Stimulated activated CD4-positive, alpha-beta T cell treated with anti-CD3 and anti-CD28 coated beads, Interleukin-4, amount 100 ng/mL, for 4 hours (primary cell): ENCODE measurements around the gene ERBB4.

Experiments
- DNase-seq, 2 experiments: peaks; one replicate each; pipeline ENCODE4 v3.0.0-alpha.2; 2020

The ERBB4 gene

DNA sequence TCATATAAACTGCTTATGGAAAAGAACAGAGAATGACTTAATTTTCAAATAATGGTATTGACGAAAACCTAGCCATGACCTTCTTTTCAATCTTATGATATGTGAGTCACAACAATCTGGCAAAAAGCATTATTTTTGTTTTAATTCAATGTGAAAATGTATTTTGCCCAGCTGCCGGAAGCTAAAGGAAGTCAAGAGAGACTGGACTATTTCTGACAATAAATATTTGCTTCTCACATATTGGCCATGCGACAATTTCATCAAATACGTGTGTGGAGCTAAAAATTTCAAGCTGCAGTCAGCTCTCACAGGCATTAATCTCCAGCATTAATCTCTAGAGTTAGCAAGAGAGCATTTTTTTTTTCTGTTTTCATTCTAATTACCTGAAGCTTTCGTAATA lies 1101.2 kb downstream of the ERBB4 start:
- no peak for DNase-seq

DNA sequence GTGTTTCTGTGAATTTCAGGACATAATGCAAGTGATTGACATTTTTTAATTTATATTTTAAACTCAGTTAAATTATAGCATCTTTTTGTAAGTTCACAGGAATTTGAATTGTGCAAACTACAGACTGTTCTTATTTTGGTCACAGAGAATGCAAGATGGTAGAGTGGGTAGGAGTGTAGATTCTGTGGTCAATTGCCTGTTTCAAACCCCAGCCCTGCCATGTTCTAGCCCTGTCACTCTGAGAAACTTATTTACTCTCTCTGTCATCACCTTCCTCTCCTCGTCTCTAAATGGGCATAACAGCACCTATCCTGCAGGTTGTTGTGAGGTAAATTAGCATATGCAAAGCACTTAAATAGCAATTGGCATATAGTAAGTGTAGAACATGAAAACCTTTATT lies 1102.4 kb downstream of the ERBB4 start:
- no peak for DNase-seq

DNA sequence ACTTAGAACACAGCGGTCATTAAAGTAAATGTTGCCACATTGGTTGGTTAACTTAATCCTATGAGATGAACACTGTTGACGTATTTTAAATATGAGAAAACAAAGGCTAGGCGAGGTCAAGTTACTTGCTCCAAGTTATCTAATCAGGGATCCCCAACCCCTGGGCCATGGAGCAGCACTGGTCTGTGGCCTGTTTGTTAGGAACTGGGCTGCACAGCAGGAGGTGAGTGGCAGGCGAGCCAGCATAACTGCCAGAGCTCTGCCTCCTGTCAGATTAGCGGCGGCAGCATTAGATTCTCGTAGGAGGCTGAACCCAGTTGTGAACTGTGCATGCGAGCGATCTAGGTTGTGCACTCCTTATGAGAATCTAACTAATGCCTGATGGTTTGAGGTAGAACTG lies 1103.3 kb downstream of the ERBB4 start:
- no peak for DNase-seq

DNA sequence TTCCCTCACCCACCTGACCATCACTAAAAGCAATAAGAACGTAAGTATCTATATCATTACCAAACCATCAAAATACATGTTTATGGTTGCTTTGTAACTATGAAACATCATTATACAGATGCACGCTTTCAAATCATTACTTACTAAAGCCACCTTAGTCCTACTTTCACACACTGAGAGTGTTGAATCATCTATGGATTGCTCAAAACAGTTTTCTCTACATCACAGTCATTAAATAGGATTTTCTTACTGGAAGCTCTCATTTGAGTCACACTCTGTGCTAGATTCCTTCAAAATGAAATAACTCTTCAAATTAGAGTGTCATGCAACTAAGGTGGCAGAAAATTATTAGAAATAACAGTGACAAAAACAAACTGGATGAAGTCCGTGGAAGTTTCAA lies 1103.8 kb downstream of the ERBB4 start:
- no peak for DNase-seq

DNA sequence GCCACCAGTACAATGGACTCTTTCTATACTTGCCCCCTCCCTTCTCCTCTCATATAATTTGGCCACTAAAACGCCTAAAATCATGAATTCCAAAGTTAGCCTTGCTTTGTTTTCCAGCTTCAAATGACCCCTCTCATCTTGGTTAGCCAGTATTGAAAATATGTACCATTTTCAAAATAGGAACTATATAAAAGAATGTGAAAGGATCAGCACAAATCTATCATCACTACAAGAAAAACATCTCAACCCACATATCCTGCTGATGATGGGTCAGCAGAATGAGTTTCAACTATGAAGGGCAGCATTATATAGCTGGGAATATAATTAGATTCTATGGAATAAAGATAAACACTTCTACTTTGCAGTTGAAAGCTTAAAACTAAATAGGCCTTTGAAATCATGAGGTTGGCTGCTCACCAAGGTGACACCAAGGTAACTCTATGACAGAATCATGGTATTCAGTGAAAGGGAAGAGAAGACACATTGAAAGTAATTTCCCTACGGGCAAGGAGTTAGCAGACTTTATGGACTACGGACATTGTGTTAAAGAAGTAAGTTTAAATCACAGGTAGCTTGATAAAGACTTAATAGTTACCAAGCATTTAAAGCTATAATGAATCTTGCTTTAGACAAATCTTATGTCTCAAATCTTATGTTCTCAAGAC lies 1109.2 kb downstream of the ERBB4 start:
- no peak for DNase-seq

DNA sequence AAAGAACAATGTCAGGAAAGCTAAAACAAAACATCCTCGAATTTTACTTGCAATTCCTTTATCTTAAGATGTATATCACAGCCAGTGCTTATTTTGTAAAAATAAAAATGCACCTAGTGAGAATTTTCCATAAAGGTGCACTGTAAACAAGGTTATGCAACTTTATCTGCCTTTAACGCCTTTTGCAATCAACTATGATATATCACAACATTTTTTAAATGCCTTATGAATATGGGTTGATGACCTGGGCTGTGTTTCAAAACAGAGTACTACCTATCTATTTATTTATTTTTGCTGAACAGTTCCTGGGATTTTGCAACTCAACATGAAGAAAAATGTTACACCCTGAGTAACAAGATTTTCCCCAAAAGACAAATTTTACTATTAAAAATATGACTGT lies 1112.4 kb downstream of the ERBB4 start:
- DNase-seq: no peak

DNA sequence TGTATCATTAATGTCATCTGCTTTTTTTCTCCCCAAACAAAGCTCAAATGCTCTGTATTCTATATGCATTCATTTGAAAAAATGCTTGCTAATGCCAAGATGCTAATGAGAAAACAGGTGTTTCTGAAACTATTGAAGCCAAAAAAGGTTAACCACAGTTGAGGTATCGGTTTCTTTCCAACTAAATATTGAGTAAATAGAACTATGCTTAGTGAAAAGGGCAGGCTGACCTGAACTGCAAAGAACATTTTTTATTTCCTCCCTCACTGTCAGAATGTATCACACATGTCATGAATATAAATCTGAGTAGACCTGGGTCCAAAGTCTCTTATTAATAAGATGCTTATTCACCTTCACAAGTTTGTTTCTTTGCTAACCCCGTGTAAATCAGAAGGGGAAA lies 1115.6 kb downstream of the ERBB4 start:
- no peak for DNase-seq

DNA sequence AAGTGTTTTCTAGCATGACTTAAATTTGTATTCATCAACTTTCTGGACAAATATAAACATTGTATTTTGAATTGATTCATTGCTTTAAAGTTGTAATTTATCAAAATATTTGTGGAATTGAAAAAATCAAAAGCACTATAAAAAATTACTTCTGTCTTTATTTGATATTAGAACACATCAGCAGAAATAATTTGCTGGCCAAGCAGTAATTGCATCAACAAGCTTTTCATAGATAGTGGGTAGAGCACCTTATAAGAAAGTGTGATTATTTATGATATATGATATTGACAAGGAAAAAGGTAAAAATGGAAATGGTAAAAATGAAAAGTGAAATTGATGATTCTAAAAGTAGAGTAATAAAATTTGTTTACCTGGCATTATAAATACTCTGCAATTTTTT lies 1121.1 kb downstream of the ERBB4 start:
- no peak for DNase-seq

DNA sequence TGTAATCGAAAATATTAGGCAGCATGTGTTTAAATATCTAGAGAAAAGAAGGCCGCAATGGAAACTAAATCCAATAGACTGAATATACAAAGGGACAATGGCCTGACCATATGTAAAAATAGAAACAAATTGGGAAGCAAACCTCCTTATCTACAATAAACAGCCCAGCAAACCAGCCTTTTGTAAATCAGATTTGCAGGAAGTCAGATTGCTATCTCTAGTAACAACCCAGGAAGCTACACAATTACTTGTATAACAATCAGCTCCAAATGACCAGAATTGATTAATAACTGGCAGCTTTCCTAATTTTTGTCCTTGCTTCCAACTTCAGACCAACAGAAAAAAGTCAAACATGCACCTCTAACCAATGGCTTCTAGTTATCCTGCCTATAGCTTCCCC lies 1122.2 kb downstream of the ERBB4 start:
- no peak for DNase-seq

DNA sequence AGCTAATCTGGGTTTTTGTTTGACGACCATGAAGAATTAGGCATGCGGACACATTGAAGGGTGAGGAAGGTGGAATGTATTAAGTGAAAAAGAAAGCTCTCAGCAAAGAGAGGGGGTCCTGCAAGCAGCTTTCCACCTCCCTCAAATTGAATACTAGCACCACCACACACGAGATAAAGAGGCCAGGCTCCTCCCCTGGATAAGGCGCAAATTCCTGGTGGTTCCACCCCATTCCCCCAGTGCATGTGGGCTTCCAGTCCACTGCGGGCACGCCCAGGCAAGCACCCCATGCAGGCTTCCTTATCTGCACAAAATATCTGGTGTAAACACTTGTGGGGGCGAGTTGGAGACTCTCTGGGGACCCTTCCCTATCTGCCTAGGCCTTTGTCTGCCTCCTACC lies 1124.9 kb downstream of the ERBB4 start:
- DNase-seq: no peak

DNA sequence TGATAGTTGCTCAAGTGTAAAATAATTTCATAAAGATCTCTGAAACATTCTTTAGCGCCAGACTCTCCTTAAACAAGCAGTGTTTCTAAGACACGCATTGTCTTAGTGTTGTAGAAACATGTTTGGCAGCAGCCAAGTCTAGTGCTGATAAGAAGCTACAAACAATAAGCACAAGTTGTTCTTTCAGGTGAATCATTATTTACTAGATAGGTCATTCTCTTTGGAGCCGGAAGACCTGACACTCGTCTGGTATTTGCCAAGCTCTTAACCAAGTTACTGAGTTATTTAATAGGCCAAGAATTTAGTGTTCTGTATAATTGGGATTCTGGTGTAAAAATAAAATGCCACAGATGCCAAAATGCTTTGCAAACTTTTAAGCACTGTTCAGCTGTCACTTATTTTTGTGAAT lies 1130.1 kb downstream of the ERBB4 start:
- no peak for DNase-seq

DNA sequence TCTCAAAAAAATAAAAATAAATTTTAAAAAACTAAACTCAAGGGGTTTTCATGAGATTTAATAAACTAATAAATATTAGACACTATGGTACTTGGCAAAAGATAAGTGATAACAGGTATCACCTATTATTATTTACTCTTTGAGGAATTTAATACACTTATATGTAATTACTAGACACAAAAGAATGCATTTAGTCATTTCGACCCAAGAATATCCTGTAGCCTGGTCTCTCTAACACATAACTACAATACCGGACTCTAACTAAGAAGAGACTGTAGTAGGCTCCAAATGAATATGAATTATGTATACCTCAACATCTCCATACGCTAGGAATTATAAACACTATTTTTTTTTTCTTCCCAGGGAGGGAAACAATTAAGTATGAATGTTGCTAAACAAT lies 1131.5 kb downstream of the ERBB4 start:
- DNase-seq: no peak

DNA sequence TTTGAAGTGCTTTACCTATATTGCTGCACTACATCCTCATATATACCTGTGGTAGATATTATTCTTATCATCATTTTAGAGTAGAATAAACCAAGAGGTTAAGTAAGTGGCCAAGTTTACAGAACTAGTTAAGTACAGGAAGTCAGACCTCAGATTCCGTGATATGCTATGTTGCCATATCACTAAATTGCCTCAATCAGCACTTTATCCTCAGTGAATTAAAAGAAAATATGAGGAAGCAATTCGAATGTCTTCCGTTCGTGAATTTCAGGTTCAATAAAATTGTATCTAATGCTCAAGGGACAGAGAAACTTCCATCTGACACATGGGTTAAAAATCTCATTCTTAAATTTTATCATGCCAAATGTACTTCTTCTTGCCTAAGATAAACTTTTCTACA lies 1133.6 kb downstream of the ERBB4 start:
- no peak for DNase-seq

DNA sequence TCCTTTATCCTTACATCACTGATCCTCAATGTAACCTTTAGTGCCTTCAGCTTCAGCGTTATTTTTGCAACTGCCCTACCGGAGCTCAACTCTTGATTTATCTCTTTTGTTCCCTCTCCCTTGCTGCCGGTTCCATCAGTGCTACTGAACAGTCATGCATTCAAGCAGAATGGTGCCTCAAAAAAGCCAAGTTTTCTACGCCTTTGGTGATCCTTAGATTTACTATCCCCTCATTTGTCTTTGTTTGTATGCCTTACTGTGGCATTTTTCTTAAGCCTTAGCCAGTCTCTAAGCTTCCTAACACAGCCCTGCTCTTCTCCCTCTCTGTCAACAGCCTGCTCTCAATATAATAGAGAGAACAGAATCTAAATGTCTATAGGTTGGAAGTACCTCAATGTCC lies 1134.5 kb downstream of the ERBB4 start:
- no peak for DNase-seq

DNA sequence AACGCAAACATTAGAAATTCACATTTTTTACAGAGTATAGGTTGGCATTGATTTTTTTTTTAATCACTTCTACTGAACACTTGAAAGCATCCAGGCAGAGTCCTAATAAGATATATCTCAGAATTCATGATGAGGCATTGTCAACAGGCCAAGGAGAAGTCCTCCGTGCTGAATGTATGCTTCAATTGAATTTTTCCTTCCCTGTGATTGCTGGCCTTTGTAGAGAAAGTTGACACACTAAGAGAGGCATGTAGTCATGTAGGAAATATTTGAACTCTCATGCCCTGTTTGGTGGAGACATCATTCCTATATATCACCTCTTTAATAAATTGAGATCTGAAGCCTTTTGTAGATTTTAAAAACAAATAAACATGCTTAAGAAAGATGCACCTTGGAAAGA lies 1137.3 kb downstream of the ERBB4 start:
- DNase-seq: no peak

DNA sequence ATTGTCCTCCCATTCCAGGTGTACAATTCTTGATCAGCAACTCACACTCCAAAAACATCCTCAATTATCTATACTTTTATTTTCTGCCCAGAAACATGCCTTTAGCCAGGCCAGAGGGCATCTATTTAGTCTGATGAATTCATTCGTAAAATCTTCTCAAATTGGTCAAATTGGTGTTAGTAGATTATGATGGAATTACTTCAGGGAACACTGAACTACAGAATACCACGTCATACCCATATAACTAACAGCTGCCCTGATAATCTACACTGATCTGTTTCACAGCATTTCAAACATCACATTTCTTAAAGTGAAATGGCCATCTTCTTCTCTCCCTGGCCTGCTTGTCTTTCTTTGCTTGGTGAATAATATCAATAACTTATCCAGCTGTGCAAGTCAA lies 1140.8 kb downstream of the ERBB4 start:
- DNase-seq: no peak

DNA sequence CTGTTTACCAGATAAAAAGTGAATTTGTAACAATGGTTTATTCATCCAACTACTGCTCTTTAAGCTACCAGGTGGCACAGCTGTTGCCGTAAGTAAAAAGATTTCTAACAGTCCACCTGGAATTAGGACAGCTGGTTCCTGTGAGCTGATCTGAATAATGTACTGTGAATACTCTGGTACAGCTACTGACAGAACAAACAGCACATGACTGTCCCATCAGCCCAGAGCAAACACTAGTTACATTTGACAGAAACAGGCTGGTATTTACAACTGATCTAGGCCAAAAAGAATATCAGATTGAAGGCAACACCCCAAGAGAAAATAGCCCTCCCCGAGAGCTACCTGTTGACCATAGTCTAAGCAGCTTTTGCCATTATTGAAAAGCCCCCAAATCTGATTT lies 1141.8 kb downstream of the ERBB4 start:
- no peak for DNase-seq

DNA sequence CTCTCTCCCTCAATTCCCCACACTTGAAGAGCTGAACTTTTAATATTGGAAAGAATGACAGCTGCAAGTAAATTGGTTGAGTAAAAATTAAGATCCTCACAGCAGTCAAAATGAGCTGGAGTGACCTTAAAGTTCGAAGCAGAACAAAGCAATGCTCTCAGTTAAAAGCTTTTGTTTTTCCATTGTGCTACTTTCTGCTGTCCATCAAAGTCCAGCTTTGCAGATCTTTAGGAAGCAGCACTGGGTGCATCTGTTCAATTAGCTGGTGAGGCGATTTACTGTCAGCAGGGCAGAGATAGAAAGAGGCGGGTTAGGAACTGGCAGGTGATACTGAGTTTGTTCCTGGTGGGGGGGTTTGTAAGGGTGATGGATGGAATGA lies 1147.4 kb downstream of the ERBB4 start:
- DNase-seq: no peak

DNA sequence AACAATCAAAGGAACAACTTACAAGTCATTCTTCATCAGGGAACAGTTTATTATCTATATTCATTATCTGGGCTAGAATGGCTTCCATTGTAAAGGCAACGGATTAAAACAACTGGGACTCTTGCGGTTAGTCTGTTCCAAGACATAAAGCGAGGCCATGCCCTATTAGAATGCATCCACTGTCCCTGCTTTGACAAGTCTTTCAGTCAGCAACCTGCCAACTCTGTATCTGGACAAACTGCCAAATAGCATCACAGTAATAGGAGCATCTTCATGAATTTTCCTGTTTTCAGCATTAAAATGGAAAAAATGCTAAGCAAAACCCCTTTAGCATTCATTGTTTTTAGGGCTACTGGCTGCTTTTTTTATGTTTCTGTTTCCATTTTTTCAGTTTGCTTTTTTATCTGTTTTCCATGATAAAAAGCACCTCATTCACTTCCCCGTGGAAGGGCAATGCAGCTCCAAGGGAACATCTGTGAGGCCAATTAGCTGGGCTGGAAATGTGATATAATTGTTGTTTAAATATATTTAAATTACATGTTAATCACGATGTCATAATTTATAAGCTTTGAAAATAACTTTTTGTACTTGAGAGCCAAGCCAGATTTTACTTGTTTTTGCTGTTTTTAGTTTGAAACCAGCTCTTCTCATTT lies 1147.9 kb downstream of the ERBB4 start:
- DNase-seq: no peak

DNA sequence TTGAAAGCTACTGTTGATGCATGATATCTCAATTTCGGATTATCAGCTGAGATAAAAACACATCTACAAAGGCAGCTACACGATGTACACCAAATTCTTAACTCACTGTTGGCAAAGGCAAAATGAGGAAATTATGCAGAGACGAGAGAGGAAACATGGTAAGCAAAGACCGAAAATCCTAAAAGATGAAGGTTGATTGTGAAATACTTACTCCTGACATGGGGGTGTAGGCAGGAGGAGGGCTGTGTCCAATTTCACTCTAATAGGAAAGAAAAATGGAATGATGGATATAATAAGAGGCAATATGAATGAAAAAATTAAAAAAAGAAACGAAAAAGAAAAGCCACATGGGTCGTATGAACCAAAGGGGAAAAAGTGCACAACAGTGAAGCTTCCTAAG lies 1150.9 kb downstream of the ERBB4 start:
- DNase-seq: no peak

DNA sequence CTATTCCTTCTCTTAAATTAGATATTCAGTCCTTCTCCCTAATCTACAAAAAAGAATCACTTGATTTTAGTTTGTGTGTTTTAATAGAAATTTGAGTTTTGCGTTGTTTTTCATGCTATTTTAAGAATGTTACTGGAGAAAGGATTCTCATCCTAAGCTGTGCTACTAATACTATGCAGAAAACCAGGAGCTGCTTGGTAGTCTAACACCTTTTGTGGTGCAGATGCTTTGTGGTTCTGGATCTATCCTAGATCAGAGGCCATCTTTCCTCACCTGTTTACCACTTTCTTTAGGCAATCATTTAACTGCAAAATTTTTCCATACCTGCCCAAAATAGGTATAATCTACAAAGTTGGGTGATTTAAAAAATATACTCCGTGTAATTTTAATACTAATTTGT lies 1158.6 kb downstream of the ERBB4 start:
- DNase-seq: no peak

DNA sequence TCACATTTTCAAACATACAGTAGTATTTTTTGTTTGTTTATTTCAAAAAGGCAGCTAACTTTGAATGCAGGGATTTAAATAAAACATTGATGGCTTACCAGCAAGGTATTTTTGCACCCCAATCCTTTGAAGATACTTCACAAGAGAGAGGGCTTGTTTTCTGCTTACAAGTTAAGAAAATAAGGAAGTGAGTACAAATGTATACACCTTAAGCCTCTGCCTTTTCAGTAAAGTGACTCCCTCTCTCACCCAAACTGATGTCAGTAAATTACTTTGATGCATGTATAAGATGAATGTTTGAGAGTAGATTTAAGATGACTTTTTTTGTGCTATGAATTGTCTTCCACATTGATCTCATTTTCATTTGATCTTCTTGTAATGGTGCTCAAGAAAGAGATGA lies 1162.2 kb downstream of the ERBB4 start:
- DNase-seq: no peak

DNA sequence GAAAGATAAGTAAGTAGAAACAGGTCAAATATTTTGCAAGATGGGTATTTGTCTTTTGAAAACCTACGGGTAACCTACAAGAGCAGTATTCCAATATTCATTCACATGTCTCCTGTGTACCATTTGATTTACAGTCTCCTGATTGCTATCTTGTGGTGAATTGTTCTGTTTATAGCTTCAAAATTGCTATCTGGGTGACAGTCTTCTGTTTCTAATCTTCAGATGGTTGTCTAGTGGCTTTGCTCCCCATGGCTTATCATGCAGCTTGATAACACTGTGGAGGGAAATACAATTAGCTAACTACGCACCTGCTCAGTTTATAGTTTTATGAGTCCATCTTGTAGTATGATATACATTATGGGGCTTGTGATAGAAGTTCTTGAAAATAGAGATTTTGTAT lies 1165.4 kb downstream of the ERBB4 start:
- DNase-seq: no peak

DNA sequence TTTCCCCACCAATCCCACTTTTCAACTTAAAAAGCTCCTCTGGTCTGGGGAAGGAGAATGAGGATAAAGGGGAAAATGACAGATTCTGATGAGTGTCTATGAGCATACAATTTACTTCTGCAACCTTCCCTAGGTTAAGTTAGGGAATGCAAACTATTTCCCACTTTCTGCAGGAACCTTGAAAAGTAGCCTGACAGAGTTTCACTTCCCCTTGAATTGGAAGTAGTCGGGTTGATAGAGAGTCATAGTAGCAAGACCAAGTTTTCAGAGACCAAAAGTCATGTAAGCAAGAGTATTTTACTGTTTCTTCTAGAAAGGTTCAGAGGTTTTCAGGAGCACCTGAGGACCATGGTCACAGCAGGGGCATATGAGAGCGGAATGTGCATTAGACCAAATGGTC lies 1167.1 kb downstream of the ERBB4 start:
- no peak for DNase-seq

DNA sequence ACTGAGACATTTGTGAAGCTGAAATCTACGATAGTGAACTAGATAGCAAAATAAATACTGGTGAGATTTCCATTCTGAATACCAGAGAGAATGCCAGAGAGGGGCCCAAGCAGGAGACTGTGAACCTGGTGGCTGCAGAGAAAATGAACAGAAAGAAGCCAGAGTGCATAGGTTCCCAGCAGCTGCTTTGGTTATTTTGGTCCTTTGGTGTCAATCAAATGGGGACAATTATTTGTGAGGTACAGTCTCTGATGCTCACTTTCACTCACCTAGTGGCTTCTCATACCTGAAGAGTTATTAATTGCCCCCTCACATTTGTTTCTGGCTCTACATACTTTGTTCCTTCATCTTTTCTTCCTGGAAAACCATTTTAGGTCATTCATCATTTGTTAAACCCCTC lies 1170.1 kb downstream of the ERBB4 start:
- no peak for DNase-seq
